ENCODE data around the gene FNDC7. TPM values are rescaled to one million over a fixed set of nuclear protein-coding genes. Genes with fewer than 3 reads are reported as not detected.

The FNDC7 gene
- total and polyA plus RNA-seq, 2 donors (not counting 3 experiments of a cell fraction or from before 2014, with no cell fraction given): not detected

DNA sequence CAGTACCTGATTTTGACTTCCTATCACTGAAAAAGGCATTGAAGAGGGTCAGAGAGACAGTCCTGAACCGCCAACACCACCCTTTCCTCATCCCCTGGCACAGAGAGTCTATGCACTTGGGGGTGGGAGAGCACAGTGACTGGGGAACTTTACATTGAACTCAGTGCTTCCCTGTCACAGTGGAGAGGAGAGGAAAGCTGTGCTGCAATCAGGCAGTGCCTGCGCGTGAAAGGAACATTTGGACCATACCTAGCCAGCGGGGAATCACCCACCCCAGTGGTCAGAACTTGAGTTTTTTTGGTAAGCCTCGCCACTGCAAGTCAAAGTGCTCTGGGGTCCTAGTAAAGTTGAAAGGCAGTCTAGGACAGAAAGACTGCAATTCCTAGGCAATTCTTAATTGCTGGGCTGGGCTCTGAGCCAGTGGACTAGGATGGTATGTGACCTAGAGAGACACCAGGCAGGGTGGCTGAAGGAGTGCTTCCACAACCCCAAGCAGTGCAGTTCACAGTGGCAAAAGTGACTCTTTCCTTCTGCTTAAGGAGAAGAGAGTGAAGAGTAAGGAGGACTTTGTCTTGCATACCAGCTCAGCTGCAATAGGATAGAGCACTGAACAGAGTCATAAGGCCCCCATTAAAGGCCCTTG lies 42.5 kb upstream of the FNDC7 start:
- Histone ChIP-seq H3K4me1 (ENCODE audit: control insufficient read depth, extremely low read depth, insufficient read depth, low read length) (no peaks in the 10 kb centered on the region), H3K79me2 (ENCODE audit: control insufficient read depth, insufficient read depth, low read length) (no peaks in the 10 kb centered on the region), H2AFZ (ENCODE audit: low read depth, low read length) (no peak overlapping the region), H3K27me3 (ENCODE audit: control insufficient read depth in 2 of 2, insufficient read depth in 2 of 2, low read length in 2 of 2) (peaks cover 0 to 3% of the 10 kb centered on the region in 2 experiments), H4K20me1 (replicated peaks; ENCODE audit: control insufficient read depth, extremely low read depth, insufficient read depth, low read length) (no peaks in the 10 kb centered on the region), H3K9me3 (replicated peaks; ENCODE audit: control insufficient read depth, insufficient read depth, low read length) (no peaks in the 10 kb centered on the region), H3K9ac (replicated peaks; ENCODE audit: extremely low read depth, insufficient read depth, low read length) (no peak overlapping the region), H3K27ac (ENCODE audit: insufficient read depth, low read depth, low read length) (no peak overlapping the region), H3K4me3 (replicated peaks in 1 of 3; ENCODE audit: insufficient read depth in 1 of 3, low read depth in 1 of 3, low read length in 3 of 3) (no peak overlapping the region), H3K4me2 (ENCODE audit: insufficient read depth, low read length) (no peak overlapping the region), H3K36me3 (ENCODE audit: control insufficient read depth in 2 of 2, extremely low read depth in 1 of 2, insufficient read depth in 2 of 2, low read length in 2 of 2) (no peaks in the 10 kb centered on the region), H3K9me1 (replicated peaks; ENCODE audit: control insufficient read depth, extremely low read depth, insufficient read depth, low read length) (no peaks in the 10 kb centered on the region)
- ChIA-PET POLR2A (no interaction called here), CTCF (no interaction called here)
- TF ChIP-seq FOS (IDR thresholded peaks at IDR 0.05; ENCODE audit: borderline replicate concordance, insufficient read depth, low read length) (no peak), POLR2AphosphoS5 (IDR thresholded peaks at IDR 0.05; ENCODE audit: insufficient read depth, low read depth, low read length) (no peak), EZH2 (IDR thresholded peaks at IDR 0.05; ENCODE audit: borderline replicate concordance, low read depth, low read length, severe bottlenecking) (no peak), MYC (IDR thresholded peaks at IDR 0.05; ENCODE audit: low read depth, low read length) (no peak), GATA2 (IDR thresholded peaks at IDR 0.05; ENCODE audit: insufficient read depth, insufficient read length, low read depth, low read length) (no peak), POLR2A (IDR thresholded peaks at IDR 0.05; ENCODE audit: low read depth, low read length) (no peak), JUN (IDR thresholded peaks at IDR 0.05; ENCODE audit: borderline replicate concordance, insufficient read depth, insufficient read length, low read depth) (no peak)
- TF ChIP-seq, protein P1, sequence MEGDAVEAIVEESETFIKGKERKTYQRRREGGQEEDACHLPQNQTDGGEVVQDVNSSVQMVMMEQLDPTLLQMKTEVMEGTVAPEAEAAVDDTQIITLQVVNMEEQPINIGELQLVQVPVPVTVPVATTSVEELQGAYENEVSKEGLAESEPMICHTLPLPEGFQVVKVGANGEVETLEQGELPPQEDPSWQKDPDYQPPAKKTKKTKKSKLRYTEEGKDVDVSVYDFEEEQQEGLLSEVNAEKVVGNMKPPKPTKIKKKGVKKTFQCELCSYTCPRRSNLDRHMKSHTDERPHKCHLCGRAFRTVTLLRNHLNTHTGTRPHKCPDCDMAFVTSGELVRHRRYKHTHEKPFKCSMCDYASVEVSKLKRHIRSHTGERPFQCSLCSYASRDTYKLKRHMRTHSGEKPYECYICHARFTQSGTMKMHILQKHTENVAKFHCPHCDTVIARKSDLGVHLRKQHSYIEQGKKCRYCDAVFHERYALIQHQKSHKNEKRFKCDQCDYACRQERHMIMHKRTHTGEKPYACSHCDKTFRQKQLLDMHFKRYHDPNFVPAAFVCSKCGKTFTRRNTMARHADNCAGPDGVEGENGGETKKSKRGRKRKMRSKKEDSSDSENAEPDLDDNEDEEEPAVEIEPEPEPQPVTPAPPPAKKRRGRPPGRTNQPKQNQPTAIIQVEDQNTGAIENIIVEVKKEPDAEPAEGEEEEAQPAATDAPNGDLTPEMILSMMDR (IDR thresholded peaks at IDR 0.05; ENCODE audit: extremely low read depth in 1 of 2, insufficient read depth in 1 of 2, low read depth in 1 of 2, low read length in 2 of 2): no peak
- TF ChIP-seq, protein P2, sequence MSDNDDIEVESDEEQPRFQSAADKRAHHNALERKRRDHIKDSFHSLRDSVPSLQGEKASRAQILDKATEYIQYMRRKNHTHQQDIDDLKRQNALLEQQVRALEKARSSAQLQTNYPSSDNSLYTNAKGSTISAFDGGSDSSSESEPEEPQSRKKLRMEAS (IDR thresholded peaks at IDR 0.05; ENCODE audit: insufficient read depth, insufficient read length): no peak
- DNase-seq (ENCODE audit: low read depth, low spot score) (no peak), FAIRE-seq (no peak)
- BruUV-seq (replicated peaks): no TSS peak
- intact Hi-C loops (cut with micrococcal nuclease): no loop called here
- dilution Hi-C loops (cut with MboI; ENCODE audit: extremely low pct_ligation_motif_present, low sequenced_read_pairs): no loop called here
